Omental fat pad (tissue), 4 donors: ENCODE measurements around the gene DDAH2. TPM values are rescaled to one million over a fixed set of nuclear protein-coding genes. Genes with fewer than 3 reads are reported as not detected.

Experiments used
- ATAC-seq: fragments of 150-250 bp; one replicate; pipeline ENCODE4 v1.9.1; 2016; ENCODE audit warnings: mild to moderate bottlenecking, moderate library complexity; ENCODE audit not compliant: low FRiP score
- DNase-seq: peaks from one replicate; pipeline ENCODE4 v3.0.0-alpha.2; 2019; ENCODE audit warnings: low spot score
- total RNA-seq, 4 donors: library from RNA; depleted of rRNA; stranded (reverse); fragments of >200 nt; gene quantifications; one replicate each; pipeline ENCODE4 v1.1.0, GENCODE V29; 2016
- TF ChIP-seq, protein P1 (sequence below), 3 donors: fragments of 450-650 bp; IDR thresholded peaks; one replicate each; pipeline ENCODE4 v1.5.1; 2016 to 2017; ENCODE audit warnings: antibody characterized with exemption in 3 of 3, mild to moderate bottlenecking in 3 of 3, moderate library complexity in 2 of 3

The DDAH2 gene
- total RNA-seq, 4 donors from 2014 or later = 103 to 148 (median 115) TPM

DNA sequence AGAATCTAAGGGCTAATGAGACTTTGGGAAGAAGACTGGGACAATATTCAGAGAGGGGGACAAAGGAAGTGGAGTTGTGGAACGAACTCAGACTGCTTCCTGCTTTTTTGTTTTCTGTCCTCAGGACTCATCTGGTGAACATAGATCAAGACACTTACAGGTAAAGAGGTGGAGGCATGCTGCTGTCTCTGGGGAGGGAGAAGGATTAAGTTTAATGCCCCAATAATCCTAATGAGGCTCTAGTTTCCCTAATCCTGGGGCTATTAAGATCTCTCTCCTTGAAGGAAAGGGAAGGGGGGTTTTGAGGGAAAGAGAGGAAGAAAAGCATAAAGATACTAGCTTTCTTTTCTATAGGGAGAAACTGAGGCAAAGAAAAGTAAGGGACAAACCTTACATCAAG is 15.3 kb upstream of the DDAH2 start:
- TF ChIP-seq, protein P1, sequence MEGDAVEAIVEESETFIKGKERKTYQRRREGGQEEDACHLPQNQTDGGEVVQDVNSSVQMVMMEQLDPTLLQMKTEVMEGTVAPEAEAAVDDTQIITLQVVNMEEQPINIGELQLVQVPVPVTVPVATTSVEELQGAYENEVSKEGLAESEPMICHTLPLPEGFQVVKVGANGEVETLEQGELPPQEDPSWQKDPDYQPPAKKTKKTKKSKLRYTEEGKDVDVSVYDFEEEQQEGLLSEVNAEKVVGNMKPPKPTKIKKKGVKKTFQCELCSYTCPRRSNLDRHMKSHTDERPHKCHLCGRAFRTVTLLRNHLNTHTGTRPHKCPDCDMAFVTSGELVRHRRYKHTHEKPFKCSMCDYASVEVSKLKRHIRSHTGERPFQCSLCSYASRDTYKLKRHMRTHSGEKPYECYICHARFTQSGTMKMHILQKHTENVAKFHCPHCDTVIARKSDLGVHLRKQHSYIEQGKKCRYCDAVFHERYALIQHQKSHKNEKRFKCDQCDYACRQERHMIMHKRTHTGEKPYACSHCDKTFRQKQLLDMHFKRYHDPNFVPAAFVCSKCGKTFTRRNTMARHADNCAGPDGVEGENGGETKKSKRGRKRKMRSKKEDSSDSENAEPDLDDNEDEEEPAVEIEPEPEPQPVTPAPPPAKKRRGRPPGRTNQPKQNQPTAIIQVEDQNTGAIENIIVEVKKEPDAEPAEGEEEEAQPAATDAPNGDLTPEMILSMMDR (IDR thresholded peaks at IDR 0.05) = no peak
- ATAC-seq (no peak), DNase-seq (no peak)

DNA sequence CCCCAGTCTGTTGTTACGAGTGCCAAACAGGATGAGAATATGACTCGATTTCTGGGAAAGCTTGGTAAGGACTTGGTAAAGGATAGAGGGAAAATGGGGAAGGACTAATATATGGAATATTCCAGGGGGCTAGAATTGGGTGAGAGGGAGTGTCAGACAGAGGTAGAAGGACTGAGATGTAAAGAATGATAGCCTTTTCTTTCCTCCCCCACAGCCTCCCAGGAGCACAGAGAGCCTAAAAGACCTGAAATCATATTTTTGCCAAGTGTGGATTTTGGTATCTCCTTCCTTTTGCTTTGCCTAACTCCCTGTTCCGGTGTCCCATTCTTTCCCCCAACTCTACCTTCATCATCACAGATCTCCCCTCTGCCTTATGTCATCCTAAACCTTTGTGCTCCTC is 13.8 kb upstream of the DDAH2 start:
- ATAC-seq = no peak
- DNase-seq = no peak
- TF ChIP-seq, protein P1 (IDR thresholded peaks at IDR 0.05) = no peak

DNA sequence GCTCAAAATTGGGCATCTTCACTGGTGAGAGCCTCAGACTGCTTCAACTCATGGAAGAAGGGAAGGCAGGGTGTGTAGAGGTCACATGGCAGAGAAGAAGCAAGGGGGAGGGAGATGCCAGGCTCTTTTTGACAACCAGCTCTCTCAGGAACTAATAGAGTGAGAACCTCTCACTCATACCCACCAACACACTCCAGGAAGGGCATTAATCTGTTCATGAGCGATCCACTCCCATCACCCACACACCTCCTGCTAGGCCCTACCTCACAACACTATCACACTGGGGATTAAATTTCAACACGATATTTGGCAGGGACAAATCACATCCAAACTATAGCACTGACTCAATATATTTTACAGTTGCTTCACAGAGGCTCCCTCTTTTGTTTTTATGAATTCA is 12.7 kb upstream of the DDAH2 start:
- TF ChIP-seq, protein P1 (IDR thresholded peaks at IDR 0.05) = no peak
- ATAC-seq (no peak), DNase-seq (no peak)

DNA sequence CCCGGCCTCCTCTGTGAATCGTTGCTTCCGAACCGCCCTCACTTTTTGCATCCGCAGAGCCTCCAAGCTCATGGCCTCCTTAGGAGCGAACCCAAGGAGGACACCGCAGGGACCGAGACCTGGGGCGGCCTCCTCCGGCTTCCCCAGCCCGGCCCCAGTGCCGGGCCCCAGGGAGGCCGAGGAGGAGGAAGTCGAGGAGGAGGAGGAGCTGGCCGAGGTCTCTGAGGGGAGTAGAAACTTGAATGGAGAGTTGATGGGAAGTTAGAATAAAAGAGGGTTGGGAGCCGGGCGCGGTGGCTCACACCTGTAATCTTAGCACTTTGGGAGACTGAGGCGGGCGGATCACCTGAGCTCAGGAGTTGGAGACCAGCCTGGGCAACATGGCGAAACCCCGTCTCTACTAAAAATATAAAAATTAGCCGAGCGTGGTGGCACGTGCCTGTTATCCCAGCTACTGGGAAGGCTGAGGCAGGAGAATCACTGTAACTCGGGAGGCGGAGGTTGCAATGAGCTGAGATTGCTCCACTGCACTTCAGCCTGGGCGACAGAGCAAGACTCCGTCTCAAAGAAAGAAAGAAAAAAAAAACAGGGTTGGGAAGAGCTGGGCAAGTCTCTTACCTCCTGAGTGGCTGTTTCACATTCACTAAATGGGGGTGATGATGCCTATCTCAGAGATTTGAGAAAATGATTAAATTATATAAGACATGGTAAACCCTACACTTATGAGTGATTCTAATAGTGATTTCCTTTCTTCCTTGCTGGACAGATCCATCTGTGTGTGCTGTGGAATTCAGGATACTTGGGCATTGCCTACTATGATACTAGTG is 11.5 kb upstream of the DDAH2 start:
- no peak for DNase-seq

DNA sequence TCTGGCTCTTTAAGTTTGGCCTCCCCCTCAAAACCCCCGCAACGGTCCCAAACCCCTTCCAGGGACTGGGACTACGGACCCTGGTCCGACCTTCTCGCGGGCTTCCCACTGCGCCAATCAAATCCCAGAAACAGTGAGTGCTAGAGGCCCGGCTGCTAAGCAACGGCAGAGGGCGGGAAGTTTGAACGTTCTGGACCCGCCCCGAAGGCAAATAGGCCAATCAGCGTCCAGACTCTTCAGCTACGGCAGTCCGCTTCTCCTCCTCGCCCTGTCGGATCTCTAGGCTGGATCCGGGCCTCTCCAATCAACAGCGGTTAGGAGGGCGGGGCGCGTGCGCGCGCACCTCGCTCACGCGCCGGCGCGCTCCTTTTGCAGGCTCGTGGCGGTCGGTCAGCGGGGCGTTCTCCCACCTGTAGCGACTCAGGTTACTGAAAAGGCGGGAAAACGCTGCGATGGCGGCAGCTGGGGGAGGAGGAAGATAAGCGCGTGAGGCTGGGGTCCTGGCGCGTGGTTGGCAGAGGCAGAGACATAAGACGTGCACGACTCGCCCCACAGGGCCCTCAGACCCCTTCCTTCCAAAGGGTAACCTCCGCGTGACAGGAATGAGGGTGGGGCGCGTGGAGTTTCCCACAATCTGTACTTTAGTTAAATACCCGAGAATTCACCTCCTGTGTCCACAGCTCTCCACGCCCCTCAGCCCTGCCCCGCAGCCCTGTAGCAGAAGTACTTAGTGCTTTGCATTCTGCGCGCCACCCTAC is 10.7 kb upstream of the DDAH2 start, which contains the start of gene MSH5:
Gene MSH5 (plus strand): TSS at position 367 of the 758 bp plus-strand sequence. CDS start 462 bp downstream, outside the sequence.
- ATAC-seq (peak; percentile 92), DNase-seq (peak; percentile 94)
- TF ChIP-seq, protein P1 (IDR thresholded peaks at IDR 0.05) = no peak

More for the DNA sequence above, 11.5 kb upstream of the DDAH2 start:
- TF ChIP-seq, protein P1 (IDR thresholded peaks at IDR 0.05) = no peak
- ATAC-seq = no peak

DNA sequence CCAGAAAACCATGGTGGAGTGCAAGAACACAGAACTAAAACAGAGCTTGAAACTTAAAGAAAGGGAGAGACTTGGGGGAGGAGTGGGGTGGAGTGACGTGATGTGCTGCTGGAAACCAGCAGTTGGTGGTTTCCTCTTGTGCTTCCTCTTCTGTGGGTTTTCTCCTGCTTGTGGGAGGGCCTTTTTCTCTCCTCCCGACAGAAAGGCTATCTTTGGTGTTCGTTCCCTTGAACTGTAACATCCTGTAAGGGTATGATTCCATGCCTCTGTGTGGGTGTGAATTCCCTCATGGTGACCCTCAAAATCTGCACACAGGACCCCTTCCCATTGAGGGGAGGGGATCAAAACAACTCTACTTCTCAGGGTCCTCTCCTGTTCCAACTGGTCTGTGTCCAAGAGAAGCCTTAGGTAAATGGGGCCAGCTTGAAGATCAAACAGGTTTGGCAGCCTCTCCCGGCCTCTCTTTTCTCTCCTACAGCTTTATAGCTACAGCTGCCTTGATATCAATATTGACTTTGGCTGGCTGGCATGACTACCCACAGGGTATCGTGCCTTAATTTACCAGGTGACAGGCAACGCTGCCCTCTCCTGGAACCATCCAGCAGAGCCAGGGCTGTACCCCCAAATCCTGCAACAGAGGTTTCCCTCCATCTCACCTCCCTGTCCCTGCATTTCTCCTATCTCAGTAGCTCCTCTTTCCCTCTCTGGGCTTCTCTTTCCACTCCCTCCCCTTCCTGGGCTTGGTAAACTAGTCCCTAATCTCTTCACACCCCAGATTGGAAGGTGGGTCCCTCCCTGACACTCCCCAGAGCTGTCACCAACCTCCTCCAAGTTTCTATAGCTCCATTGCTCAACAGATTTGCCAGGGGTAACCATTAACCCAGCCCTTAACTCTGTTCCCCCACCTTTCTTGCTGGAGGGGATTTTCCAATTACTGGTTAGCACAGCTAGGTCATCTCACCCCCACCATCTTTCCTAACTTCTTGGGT is 9.2 kb upstream of the DDAH2 start:
- ATAC-seq = no peak
- no peak for DNase-seq
- TF ChIP-seq, protein P1 (IDR thresholded peaks at IDR 0.05) = no peak
